Posterior vena cava (tissue), 2 donors: ENCODE results near the gene BCL2L15. TPM values are rescaled to one million over a fixed set of nuclear protein-coding genes. Genes with fewer than 3 reads are reported as not detected.
A peak's percentile ranks its signal among the peaks of the same experiment; 100 is the strongest.

Experiments used
- DNase-seq: peaks from one replicate; pipeline ENCODE4 v3.0.0-alpha.2; 2020; ENCODE audit warnings: low spot score
- intact Hi-C, 2 donors: fragments of 100-400 bp; cut with DNase I; formaldehyde crosslinking; loops; one replicate each; pipeline versions ENCODE4 v1.14.1 to v1.14.2; 2022 to 2023
- total RNA-seq, 2 donors: library from RNA; stranded (reverse); fragmentation: NEBNext Ultra II Directional; extraction: Animal tissue kit (Norgen Biotek cat#: 25700); gene quantifications; one replicate each; pipeline ENCODE4 v1.2.1, GENCODE V29; 2021
- donor health status: DM: yes; HTN: yes; CAD: no.
- donor health status: DM: yes; HTN: yes; CAD: no.

Gene BCL2L15
- total RNA-seq, 2 donors from 2014 or later = 0.32 to 0.57 TPM

- intact Hi-C loops = no loop called here
- DNase-seq = no peak
Observed at GRCh38 chr1:113913312-113913668, 25.9 kb upstream of the BCL2L15 start.

GRCh38 chr1:113912594-113913311 lies 25.4 kb upstream of the BCL2L15 start:
- no peak for DNase-seq
- intact Hi-C loops = no loop called here

- intact Hi-C loops = loop anchor here in 1 of 2 donors (2.0 kb wide), 1 partner anchor 23 kb away; the partner anchor contains the start of gene HIPK1
- DNase-seq = peak; percentile 85
Observed at GRCh38 chr1:113905435-113905861, 18.1 kb upstream of the BCL2L15 start.

GRCh38 chr1:113904674-113905434 lies 17.5 kb upstream of the BCL2L15 start, which contains the start of the genes AP4B1 and DCLRE1B:
TSS of gene AP4B1 (minus strand) at chr1:113904799. CDS start at chr1:113904717, 82 bp downstream.
TSS of gene DCLRE1B (plus strand) at chr1:113905326. CDS start at chr1:113905587, 261 bp downstream.
- DNase-seq = peak; percentile 100
- intact Hi-C loops = loop anchor here in 1 of 2 donors (2.0 kb wide), 1 partner anchor 24 kb away; the partner anchor contains the start of gene HIPK1

- no peak for DNase-seq
- intact Hi-C loops = loop anchor here in 1 of 2 donors (2.0 kb wide), 1 partner anchor 25 kb away; the partner anchor contains the start of gene HIPK1
Observed at GRCh38 chr1:113904293-113904673, 16.9 kb upstream of the BCL2L15 start.

- intact Hi-C loops = loop anchor here in 1 of 2 donors (2.0 kb wide), 1 partner anchor 25 kb away; the partner anchor contains the start of gene HIPK1
Observed at GRCh38 chr1:113903501-113904292, 16.3 kb upstream of the BCL2L15 start.

GRCh38 chr1:113901191-113901590 lies 13.8 kb upstream of the BCL2L15 start:
- intact Hi-C loops = no loop called here
- no peak for DNase-seq

More at GRCh38 chr1:113903501-113904292, 16.3 kb upstream of the BCL2L15 start:
- no peak for DNase-seq

- intact Hi-C loops = no loop called here
- DNase-seq = no peak
Observed at GRCh38 chr1:113899111-113899510, 11.7 kb upstream of the BCL2L15 start.

- intact Hi-C loops = no loop called here
- DNase-seq = no peak
Observed at GRCh38 chr1:113898241-113898814, 10.9 kb upstream of the BCL2L15 start.

- intact Hi-C loops = no loop called here
- no peak for DNase-seq
Observed at GRCh38 chr1:113895961-113896360, 8.6 kb upstream of the BCL2L15 start.

- no peak for DNase-seq
- intact Hi-C loops = no loop called here
Observed at GRCh38 chr1:113895098-113895497, 7.7 kb upstream of the BCL2L15 start.

- intact Hi-C loops = no loop called here
- DNase-seq = no peak
Observed at GRCh38 chr1:113893267-113893666, 5.9 kb upstream of the BCL2L15 start.

- DNase-seq = no peak
- intact Hi-C loops = no loop called here
Observed at GRCh38 chr1:113891631-113892220, 4.3 kb upstream of the BCL2L15 start.

- DNase-seq = no peak
- intact Hi-C loops = no loop called here
Observed at GRCh38 chr1:113890816-113891215, 3.4 kb upstream of the BCL2L15 start.

GRCh38 chr1:113886417-113887401 lies 672 bp downstream of the BCL2L15 start:
- no peak for DNase-seq
- intact Hi-C loops = no loop called here

- intact Hi-C loops = no loop called here
- no peak for DNase-seq
Observed at GRCh38 chr1:113881661-113882060, 5.7 kb downstream of the BCL2L15 start.

- DNase-seq = no peak
- intact Hi-C loops = no loop called here
Observed at GRCh38 chr1:113879739-113880038, 7.7 kb downstream of the BCL2L15 start.

- intact Hi-C loops = no loop called here
- no peak for DNase-seq
Observed at GRCh38 chr1:113876176-113876575, 11.2 kb downstream of the BCL2L15 start.
